ENCODE results near the gene OR10H4.
A peak's percentile ranks its signal among the peaks of the same experiment; 100 is the strongest.
"Not testable (repeated sequence)": the region's sequence is repeated elsewhere in the genome, so short reads cannot be mapped to it uniquely, and the experiment has no call there.

Gene OR10H4, protein sequence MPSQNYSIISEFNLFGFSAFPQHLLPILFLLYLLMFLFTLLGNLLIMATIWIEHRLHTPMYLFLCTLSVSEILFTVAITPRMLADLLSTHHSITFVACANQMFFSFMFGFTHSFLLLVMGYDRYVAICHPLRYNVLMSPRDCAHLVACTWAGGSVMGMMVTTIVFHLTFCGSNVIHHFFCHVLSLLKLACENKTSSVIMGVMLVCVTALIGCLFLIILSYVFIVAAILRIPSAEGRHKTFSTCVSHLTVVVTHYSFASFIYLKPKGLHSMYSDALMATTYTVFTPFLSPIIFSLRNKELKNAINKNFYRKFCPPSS

DNA sequence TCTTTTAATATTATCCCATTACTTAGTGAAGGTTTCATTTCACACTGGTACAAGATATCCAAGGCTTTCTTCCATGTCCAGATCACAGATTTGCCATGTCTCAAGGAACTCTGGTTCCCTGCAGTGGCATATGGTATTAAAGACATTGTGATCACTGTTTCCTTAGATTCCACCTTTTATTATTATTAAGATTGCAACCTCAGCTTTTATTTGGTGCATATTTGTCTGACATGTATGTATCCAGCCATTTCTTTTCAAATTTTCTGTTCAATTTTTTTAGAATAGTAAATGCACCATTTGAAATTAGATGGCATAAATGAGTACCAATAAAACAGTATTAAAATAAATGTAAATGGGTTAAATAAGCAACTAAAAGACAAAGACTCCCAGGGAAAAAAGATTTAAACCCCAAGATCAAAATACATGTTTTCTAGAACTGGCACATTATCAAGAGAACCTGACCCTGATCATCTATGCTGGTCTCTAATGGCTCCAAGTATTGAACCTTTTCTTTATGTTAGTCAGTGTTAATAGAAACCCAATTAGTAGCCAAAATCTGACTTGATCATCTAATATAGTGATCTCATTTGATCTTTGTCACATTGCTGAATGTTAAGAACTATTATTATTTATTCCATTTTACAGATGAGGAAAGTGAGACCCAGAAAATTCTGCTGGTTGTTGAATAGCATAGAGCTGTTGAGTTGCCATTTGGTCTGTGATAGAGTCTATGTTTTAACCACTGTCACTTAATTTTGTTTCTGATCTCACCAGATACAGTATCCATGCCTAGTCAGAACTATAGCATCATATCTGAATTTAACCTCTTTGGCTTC is at the start of gene OR10H4:
Gene OR10H4, plus strand, starts transcription at position 786 of the 836 bp plus-strand sequence. Its CDS starts 0 bp downstream, at position 786.
- no peak for DNase-seq

DNA sequence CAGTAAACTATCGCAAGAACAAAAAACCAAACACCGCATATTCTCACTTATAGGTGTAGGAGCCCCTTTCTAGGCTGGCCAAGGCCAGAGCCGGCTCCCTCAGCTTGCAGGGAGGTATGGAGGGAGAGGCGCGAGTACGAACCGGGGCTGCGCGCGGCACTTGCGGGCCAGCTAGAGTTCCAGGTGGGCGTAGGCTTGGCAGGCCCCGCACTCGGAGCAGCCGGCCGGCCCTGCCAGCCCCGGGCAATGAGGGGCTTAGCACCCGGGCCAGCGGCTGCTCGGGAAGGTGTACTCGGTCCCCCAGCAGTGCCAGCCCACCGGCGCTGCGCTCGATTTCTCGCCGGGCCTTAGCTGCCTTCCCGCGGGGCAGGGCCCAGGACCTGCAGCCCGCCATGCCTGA is 49.2 kb upstream of the OR10H4 start:
- not testable (repeated sequence) for DNase-seq

DNA sequence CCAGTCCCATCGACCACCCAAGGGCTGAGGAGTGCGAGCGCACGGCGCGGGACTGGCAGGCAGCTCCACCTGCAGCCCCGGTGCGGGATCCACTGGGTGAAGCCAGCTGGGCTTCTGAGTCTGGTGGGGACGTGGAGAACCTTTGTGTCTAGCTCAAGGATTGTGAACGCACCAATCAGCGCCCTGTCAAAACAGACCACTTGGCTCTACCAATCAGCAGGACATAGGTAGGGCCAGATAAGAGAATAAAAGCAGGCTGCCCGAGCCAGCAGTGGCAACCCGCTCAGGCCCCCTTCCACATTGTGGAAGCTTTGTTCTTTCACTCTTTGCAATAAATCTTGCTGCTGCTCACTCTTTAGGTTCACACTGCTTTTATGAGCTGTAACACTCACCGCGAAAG is 48.8 kb upstream of the OR10H4 start:
- not testable (repeated sequence) for DNase-seq

DNA sequence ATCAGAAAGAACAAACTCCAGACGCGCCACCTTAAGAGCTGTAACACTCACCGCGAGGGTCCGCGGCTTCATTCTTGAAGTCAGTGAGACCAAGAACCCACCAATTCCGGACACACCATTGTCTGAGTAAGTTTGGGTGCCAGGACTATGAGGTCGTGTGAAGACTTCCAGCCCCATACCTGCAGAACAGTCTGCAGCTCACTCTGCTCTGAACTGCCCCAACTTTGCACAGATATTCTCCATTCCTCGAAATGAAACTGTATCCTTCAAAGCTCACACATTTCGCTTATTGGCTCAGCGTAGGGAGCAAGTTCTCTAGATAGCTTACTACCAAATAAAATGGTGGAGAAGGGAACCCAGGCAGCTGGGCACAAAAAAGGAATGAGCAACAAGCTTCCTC is 48.3 kb upstream of the OR10H4 start:
- DNase-seq, result no peak

GRCh38 chr19:15902254-15902653 is 46.6 kb upstream of the OR10H4 start:
- no peak for DNase-seq

DNA sequence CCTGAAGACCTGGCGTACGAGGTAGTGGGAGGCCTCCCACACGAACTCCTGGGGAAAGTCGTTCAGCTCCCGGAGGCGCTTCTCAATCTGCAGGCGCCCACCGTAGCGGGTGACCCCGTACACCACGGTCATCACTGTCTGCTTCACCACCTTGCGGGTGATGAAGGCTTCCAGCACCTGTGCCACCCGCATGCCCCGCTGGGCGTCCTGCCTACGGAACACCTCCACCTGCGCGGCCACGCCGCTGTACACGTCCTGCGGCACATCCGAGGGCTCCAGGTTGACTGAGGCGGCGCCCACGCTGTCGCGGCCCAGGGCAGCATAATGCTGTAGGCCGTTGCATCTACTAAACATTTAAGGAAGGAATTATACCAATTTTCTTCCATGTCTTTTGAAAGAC is 45.9 kb upstream of the OR10H4 start:
- DNase-seq, result not testable (repeated sequence)

DNA sequence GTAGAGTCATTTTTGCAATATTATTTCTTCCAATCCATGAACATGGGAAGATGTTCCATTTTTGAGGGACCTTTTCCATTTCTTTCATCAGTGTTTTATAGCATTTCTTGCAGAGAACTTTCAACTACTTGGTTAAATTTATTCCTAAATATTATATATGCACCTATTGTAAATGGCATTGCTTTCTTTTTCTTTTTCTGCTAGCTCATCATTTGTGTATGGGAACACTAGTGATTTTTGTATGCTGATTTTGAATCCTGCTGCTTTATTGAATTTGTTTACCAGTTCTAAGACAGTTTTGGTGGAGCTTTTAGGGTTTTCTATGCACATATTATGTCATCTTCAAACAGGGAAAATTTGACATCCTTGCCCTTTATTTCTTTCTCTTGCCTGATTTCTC is 43.8 kb upstream of the OR10H4 start:
- no peak for DNase-seq

DNA sequence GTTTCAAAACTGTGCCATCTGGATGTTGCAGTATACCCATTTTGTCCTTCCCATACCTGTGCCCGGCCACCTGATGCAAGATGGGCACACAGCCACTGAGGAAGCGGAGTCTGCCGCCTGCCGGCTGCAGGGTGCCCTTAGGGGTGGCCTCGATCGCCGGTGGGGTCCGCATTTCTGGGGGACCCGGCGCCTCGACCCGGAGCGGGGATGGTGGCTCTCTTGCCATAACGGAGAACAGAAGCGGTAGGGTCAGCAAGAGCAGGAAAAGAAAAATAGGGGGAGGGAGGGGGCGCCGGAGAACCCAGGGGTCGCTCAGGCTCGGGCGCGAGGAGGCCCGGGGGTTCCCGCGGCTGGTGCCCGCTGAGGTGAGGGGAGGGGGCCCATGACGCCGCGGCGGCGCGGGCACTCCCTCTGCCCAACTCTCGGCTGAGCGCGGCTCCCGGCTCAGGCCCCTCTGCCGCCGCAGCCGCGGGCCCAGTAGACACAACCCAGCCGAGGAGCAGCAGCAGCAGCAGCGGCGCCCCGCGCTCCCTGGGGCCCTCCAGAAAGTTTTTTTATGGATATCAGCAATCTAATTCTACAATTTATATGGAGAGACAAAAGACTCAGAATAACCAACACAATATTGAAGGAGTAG is 37.1 kb upstream of the OR10H4 start:
- no peak for DNase-seq

- DNase-seq, result no peak
Measured at GRCh38 chr19:15913384-15913783, 35.4 kb upstream of the OR10H4 start.

DNA sequence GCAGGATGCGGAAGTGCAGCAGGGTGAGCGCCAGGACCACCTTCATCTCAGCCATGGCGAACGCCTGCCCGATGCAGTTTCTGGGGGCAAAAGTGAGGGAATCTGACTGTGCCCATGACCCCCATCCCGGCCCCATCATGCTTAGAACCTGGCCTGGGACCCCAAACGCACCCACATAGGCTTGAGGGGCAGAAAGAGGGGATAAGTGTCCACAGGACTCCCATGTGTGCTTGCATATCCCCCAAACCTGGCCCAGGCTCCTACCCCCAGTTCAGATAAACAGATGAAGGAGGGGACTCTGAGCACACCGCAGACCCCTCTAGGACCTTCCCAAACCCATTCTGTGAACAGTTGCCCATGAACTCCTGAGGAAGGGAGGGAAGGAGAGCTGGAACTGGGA is 35.0 kb upstream of the OR10H4 start:
- DNase-seq, result no peak

DNA sequence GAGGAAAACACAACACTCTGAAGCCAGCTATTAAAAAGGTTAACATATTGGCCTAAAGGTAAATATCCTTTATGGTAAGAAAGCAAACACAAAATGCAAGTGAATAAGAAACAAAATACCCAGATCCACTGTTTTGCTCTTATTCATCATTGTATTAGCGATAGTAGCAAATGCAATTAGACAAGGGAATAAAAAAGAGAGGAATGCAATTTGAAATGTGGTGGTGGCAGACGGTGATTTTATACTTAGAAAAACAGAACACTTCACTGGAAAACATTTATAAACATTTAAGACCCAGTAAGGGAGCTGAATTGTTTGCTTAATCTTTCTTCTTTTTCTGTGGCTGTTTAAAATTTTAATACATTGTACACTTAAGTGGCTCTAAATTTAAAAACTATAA is 33.7 kb upstream of the OR10H4 start:
- DNase-seq, result no peak

GRCh38 chr19:15919243-15919642 is 29.6 kb upstream of the OR10H4 start:
- no peak for DNase-seq

GRCh38 chr19:15922021-15922420 is 26.8 kb upstream of the OR10H4 start:
- DNase-seq, result no peak

DNA sequence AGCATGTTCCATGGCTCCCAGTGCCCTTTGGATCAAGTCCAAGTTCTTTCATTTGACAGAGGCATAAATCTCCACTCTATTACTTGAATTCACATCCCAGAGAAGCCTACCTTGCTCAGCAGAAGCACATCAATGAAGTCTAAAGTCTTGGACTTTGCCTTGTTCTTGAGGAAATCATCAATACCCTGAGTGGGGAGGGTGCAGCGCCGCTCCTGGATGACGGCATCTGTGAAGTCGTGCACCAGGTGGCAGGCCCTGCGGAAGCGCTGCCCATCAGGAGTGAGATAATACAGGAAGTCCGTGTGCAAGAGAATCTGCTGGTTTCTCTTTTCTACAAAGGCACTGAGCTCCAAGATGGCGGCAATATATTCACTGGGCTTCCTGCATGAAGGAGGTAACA is 25.1 kb upstream of the OR10H4 start:
- no peak for DNase-seq

- no peak for DNase-seq
Measured at GRCh38 chr19:15926484-15926883, 22.3 kb upstream of the OR10H4 start.

GRCh38 chr19:15928321-15928720 is 20.5 kb upstream of the OR10H4 start:
- DNase-seq, result no peak

GRCh38 chr19:15933761-15934331 is 15.0 kb upstream of the OR10H4 start:
- peak; percentile 20 for DNase-seq

DNA sequence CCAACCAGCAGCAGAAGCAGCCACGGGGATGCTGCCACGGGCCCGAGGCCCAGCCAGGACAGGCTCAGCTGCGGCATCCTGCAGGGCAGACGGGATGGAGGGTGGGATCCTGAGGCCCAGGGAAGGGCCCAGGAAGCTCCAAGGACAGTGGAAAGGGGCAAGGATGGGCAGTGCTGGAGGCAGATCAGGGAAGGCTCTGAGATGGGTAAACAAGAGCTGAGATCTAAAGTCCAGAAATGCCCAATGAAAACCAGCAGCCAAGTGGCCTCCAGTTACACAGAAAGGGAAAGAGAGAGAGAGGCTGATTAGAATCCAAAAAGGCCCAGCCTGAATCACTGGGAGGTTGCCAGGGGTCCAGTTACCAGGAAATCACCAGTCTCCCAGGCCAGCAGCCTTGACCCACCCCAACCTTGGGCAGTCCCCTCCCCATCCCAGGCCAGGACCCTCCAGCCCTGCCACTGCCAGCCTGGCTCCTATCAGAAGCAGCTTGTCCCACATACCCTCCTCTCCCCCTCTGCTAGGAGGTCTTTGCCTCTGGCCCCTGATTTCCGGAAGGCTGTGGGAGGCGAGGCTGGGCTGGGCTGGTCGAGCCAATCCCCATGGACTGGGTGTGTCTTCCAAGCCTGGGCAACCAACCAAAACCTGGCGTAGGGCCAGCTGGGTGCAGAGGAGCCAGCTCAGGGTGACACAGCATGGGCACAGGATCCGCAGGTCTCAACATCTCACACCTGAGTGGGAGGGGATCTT is 14.3 kb upstream of the OR10H4 start, which contains the start of gene CYP4F11:
Gene CYP4F11, minus strand, starts transcription at position 198 of the 747 bp plus-strand sequence. Its CDS starts 121 bp downstream, at position 77.
- DNase-seq, result no peak

DNA sequence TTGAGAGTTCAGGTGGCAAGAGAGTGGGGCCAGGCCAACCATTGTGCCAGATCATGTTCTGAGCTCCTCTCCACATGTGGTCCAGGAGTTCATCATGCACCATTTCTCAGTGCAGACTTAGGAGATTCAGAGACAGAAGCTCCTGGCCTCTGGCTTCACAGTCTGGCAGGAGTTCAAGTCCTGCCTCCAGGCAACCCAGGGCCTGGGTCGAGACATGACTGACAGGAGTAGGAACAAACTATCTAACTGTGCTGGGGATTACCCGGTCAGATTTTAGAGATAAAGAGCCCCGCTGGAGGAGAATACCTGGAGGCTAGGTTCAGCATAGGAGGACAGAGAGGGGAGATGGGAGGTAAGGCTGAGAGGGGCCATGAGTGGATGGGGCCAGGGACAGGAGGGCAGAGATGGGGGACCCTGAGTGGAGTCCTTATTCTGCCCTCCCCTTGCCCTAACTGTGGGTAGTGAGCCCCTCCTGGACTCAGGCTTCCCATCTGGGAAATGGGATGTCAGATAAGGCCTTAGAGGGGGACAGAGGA is 13.6 kb upstream of the OR10H4 start:
- DNase-seq, result no peak

DNA sequence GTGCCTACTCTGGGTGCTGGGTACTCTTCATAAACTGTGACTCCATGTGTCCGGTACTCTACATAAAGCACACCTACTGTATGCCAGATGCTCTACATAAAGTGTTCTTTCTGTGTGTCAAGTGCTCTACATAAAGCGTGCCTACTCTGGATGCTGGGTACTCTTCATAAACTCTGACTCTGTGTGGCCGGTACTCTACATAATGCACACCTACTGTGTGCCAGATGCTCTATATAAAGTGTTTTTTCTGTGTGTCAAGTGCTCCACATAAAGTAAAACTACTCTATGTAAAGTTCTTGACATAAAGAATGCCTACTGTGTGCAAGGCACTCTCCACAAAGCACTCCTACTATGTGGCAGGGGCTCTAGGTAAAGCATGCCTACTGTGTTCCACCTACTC is 12.6 kb upstream of the OR10H4 start:
- DNase-seq, result no peak

DNA sequence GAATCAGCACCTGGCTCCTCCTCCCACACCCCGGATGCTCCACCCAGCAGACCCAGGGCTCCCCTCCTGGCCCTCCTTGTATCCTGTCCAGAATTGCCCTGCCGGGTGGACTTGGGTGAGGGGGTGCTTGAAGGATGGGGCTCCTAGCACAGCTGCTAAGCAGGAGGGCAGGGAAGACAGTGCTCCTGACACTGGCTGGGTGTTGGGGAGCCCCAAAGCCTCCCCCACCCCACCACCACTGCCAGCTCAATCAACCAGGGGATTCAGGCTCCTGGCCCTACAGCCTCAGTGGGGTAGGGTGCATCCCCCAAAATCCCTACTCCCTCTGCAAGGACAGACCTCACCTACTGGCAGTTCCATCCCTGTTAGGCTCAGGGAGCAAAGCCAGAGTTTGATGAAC is 11.9 kb upstream of the OR10H4 start:
- no peak for DNase-seq

GRCh38 chr19:15937771-15938170 is 11.0 kb upstream of the OR10H4 start:
- no peak for DNase-seq
